CD4-positive, alpha-beta T cell treated with Interleukin-1 beta for 1 hour (primary cell): ENCODE measurements around the gene CRB2.

Experiments used
- DNase-seq, 2 donors: peaks; one replicate each; pipeline ENCODE4 v3.0.0-alpha.2; 2020 to 2022

CRB2 gene

GRCh38 chr9:123408313-123409262, 52.6 kb downstream of the CRB2 start:
- no peak for DNase-seq

DNA sequence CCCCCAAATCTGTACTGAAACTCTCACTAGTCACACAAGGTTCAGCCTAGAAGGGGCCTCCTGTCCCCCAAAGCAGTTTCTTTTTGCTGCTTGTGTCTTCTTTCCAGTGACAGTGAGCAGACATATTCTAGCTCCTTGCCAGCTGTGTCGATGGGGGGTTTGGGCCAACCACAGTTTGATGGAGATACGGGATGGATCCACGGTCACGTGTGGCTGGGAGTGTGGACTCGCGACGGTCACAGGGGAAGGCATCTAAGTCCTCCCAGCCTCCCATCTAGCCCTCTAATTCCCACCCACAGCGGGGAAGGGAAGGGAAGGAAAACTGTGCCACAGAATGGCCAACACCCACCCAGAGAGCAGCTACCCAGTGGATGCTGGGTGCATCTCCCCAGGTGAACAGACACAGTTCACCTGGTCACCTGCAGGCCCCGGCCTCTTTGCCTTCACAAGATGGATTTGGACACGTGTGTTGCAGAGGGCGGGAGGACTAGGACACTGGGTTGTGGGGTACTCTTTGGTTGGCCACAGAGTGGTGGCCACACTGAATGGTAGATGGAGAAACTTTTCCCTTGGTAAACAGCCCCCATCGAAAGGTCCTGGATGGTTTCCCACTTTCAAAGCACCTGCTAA, 54.4 kb downstream of the CRB2 start:
- no peak for DNase-seq

DNA sequence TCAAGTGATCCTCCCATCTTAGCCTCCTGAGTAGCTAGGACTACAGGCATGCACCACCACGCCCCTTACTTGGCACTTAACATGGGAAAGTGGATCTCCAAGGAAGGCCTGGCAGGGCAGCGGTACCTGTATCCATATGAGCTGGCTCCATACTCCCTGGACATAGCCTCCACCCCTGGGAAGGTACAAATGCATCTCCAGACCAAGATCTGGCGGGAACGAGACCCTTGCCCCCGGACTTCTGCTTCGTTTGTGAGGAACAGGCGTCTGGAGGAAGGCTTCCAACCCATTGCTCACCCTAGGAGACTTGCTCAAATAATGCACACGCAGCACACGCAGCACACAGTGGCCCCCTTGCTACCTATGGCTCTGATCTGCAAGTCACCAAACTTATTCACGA, 55.2 kb downstream of the CRB2 start:
- DNase-seq: no peak

GRCh38 chr9:123411636-123412035, 55.6 kb downstream of the CRB2 start:
- DNase-seq: no peak

DNA sequence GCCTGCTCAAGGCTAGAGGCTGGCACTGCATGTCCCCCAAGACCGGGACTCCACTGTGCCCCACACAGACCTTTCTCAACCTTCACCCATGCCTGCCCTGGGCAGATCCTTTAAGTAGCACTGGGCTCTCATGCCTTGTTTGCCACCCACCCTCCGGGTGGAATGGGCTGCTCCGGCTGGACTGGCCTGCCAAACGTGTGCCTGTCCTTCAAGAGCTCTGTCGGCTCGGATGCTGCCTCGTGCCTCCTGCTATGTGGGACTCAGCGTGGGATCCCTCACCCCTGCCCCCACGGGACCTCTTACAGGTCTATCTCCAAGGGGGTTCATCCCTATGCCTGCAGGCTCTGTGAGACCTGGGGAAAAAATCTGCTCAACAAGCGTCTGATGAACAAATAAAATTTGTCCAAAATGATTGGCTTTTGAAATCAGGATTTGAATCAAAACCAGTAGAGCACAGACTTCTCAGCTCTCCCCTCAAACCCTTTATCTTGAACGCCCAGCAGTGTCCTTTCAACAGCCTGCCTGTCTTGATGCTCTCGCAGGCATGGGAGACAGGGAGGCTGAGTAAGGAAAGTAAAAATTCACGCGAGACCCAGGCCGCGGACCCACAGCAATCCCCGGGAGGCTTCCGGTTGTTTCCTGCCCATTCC, 56.3 kb downstream of the CRB2 start:
- DNase-seq: no peak

- no peak for DNase-seq
Observed at GRCh38 chr9:123414204-123414603, 58.2 kb downstream of the CRB2 start.

DNA sequence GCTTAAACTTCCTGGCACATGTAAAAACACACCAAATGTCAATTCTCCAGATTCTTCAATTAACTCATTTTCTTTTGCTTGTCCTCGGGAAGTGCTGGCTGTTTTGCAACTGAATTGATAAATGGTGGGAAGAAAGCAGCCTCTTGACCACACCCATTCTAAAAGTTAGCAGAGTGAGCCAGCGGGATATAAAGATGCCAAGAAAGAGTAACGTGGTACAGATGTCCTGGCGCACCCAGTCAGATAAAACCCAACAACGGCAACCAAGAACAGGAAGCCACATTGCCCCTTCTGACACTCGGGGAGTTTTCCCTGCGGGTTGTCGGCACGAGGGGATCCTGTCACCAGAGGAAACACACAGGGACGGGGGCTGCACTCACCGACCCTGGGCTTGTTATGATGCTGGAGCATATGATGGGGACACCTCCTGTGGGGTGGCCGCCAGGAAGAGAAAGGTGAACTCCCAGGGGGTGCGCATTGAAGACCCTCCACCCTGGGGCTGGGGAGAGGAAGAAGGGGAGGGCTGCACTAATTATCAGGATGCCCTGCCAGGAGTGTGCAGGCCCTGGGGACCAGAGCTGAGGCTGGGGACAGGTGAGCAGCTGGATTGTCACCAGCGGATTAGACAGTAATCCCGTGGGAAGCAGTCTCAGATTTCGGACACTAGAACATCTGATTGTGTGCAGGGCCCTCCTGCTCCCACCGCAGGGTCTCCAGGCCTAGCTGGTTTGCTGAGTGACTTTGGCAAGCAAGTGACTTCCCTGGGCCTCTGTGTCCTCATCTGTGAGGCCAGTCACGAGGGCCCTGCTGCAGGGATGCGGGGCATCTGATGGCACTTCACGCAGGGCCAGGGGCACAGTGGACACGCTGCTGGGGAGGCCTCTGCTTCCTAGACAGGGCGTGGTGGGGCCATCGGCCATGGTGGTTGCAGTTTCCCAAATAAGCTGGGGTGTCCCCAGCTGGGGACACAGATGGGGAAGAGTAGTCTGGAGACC, 59.2 kb downstream of the CRB2 start:
- no peak for DNase-seq

- DNase-seq: no peak
Observed at GRCh38 chr9:123416176-123416575, 60.2 kb downstream of the CRB2 start.

- DNase-seq: no peak
Observed at GRCh38 chr9:123417289-123418051, 61.5 kb downstream of the CRB2 start.

- DNase-seq: no peak
Observed at GRCh38 chr9:123418052-123418430, 62.0 kb downstream of the CRB2 start.

DNA sequence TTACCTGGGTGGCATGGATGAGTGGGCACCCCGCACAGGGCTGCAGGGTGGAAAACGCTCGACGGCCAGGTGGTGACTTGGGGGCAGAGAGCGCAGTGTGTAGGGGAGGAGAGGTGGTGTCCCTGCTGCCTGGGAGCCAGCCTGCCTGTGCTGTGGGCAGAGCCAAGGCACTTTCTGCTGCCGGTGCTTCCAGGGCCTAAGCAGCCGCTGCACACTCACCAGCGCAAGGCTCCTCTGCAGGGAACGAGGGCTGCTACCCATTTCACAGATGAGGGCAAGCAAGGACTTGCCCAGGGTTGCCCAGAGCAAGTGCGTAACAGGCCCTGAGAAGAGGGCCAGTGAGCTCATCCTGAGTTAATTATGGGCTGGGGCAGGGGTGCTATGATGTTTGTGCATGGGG, 62.5 kb downstream of the CRB2 start:
- DNase-seq: no peak

DNA sequence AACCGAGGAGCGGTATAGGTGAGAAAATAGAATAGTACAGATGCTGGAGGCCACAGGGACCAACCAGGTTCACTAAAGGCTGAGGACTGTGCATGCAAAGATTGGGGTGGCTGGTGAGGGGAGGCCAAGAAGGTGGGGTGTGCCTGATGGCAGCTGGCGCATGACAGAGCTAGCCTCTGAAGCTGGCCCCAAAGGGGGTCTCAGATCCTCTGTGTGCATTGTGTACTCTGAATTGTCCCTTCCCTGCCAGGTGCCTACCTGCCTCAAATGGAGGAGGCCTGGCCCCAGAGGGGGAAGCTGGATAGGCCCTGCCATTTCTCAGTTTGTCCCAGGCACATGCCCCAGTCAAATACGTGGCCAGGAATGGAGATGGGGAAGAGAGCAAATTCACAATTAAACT, 63.1 kb downstream of the CRB2 start:
- DNase-seq: no peak

- DNase-seq: no peak
Observed at GRCh38 chr9:123419721-123420591, 64.0 kb downstream of the CRB2 start.

DNA sequence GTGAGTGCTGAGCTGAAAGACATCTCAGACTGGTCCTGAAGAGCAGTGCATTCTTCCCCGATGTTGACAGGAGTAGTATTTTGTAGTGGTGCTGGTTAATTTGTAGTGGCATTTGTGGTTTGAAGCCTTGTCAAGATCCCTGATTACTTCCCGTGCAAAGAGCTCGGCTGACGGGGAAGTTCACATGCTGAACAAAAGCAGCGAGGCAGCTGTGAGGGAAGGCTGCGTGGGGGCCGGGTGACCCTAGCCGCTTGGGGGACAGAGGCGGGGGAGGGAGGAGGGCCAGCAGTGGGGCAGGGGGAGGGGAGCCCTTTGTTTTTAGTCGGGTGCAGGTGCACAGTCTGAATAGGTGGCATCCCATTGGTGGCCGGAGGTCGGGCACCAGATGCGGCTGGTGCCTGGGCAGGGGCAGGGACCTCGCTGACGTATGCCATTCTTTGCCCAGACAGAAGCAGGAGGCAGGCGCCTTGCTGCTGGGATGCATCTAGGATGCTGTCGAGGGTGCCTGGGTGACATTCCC, 64.7 kb downstream of the CRB2 start:
- DNase-seq: no peak

DNA sequence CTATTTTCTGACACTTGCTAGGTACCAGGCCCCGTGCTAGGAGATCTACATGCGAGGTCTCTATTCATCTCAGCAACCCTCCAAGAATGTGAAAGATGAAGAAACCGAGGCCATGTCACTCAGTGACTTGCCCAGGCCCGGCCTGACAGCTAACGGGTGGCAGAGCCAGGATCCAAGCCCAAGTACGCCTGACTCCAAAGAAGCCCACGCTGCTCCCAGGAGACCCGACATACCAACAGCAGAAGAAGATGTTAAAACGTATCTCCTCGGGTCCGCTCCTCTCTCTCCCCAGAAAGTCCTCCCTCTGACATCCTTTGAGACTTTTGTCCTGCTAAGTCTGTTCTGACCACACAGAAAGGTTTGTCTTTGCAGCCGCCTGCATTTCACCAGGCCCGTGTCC, 65.2 kb downstream of the CRB2 start:
- no peak for DNase-seq

GRCh38 chr9:123421801-123422455, 65.9 kb downstream of the CRB2 start:
- DNase-seq: no peak

GRCh38 chr9:123422635-123423310, 66.8 kb downstream of the CRB2 start:
- no peak for DNase-seq

- no peak for DNase-seq
Observed at GRCh38 chr9:123423311-123423640, 67.3 kb downstream of the CRB2 start.

- DNase-seq: no peak
Observed at GRCh38 chr9:123424131-123424530, 68.1 kb downstream of the CRB2 start.
